ENCODE data around the gene TJP2. TPM values are rescaled to one million over a fixed set of nuclear protein-coding genes. Genes with fewer than 3 reads are reported as not detected.
"Not testable (repeated sequence)": the region's sequence is repeated elsewhere in the genome, so short reads cannot be mapped to it uniquely, and the experiment has no call there.

TJP2 gene
- total RNA-seq, 1 experiment from 2014 or later, result 18.3 TPM

GRCh38 chr9:69292078-69292477, 118.0 kb downstream of the TJP2 start:
- DNase-seq (ENCODE audit: low read depth), result no peak

- no peak for DNase-seq (ENCODE audit: low read depth)
Observed at GRCh38 chr9:69293156-69293555, 119.1 kb downstream of the TJP2 start.

GRCh38 chr9:69295872-69296552, 121.9 kb downstream of the TJP2 start:
- no peak for DNase-seq (ENCODE audit: low read depth)

GRCh38 chr9:69297300-69297980, 123.4 kb downstream of the TJP2 start:
- no peak for DNase-seq (ENCODE audit: low read depth)

- no peak for DNase-seq (ENCODE audit: low read depth)
Observed at GRCh38 chr9:69299315-69299714, 125.2 kb downstream of the TJP2 start.

GRCh38 chr9:69299826-69300225, 125.7 kb downstream of the TJP2 start:
- DNase-seq (ENCODE audit: low read depth), result no peak

- peak; percentile 9 for DNase-seq (ENCODE audit: low read depth)
Observed at GRCh38 chr9:69303331-69303730, 129.3 kb downstream of the TJP2 start.

- not testable (repeated sequence) for DNase-seq (ENCODE audit: low read depth)
Observed at GRCh38 chr9:69306895-69307445, 132.9 kb downstream of the TJP2 start.

GRCh38 chr9:69307446-69308205, 133.5 kb downstream of the TJP2 start:
- DNase-seq (ENCODE audit: low read depth), result no peak

- no peak for DNase-seq (ENCODE audit: low read depth)
Observed at GRCh38 chr9:69308206-69308931, 134.3 kb downstream of the TJP2 start.

- no peak for DNase-seq (ENCODE audit: low read depth)
Observed at GRCh38 chr9:69313175-69313574, 139.1 kb downstream of the TJP2 start.

- DNase-seq (ENCODE audit: low read depth), result peak; percentile 6
Observed at GRCh38 chr9:69314547-69314946, 140.5 kb downstream of the TJP2 start.

GRCh38 chr9:69317081-69317480, 143.0 kb downstream of the TJP2 start:
- no peak for DNase-seq (ENCODE audit: low read depth)

GRCh38 chr9:69317894-69318293, 143.8 kb downstream of the TJP2 start:
- DNase-seq (ENCODE audit: low read depth), result no peak

GRCh38 chr9:69319324-69320025, 145.4 kb downstream of the TJP2 start:
- DNase-seq (ENCODE audit: low read depth), result no peak

GRCh38 chr9:69322256-69322655, 148.2 kb downstream of the TJP2 start:
- DNase-seq (ENCODE audit: low read depth), result no peak

GRCh38 chr9:69323861-69324260, 149.8 kb downstream of the TJP2 start:
- no peak for DNase-seq (ENCODE audit: low read depth)

Data from RPMI7951 (cell line).